Measurements from ENCODE around the gene EPN2.

EPN2 gene

GRCh38 chr17:19286751-19287341, 49.7 kb downstream of the EPN2 start:
- H3K4me3 ChIP-seq (ENCODE audit: low read depth, low read length), result no peak overlapping the region
- no peak for DNase-seq (ENCODE audit: low read depth)
- TF ChIP-seq CTCF (IDR thresholded peaks at IDR 0.05; ENCODE audit: insufficient read depth, low read depth, low read length, missing control alignments), result no peak

- DNase-seq (ENCODE audit: low read depth), result no peak
- no peak overlapping the region for H3K4me3 ChIP-seq (ENCODE audit: low read depth, low read length)
- TF ChIP-seq CTCF (IDR thresholded peaks at IDR 0.05; ENCODE audit: insufficient read depth, low read depth, low read length, missing control alignments), result no peak
Measured at GRCh38 chr17:19287651-19288050, 50.5 kb downstream of the EPN2 start.

- no peak for TF ChIP-seq CTCF (IDR thresholded peaks at IDR 0.05; ENCODE audit: insufficient read depth, low read depth, low read length, missing control alignments)
- DNase-seq (ENCODE audit: low read depth), result no peak
Measured at GRCh38 chr17:19288453-19288852, 51.3 kb downstream of the EPN2 start.

GRCh38 chr17:19290066-19290705, 53.0 kb downstream of the EPN2 start:
- no peak for DNase-seq (ENCODE audit: low read depth)
- no peak for TF ChIP-seq CTCF (IDR thresholded peaks at IDR 0.05; ENCODE audit: insufficient read depth, low read depth, low read length, missing control alignments)
- no peak overlapping the region for H3K4me3 ChIP-seq (ENCODE audit: low read depth, low read length)

More at GRCh38 chr17:19288453-19288852, 51.3 kb downstream of the EPN2 start:
- H3K4me3 ChIP-seq (ENCODE audit: low read depth, low read length), result no peak overlapping the region

- no peak for TF ChIP-seq CTCF (IDR thresholded peaks at IDR 0.05; ENCODE audit: insufficient read depth, low read depth, low read length, missing control alignments)
- no peak overlapping the region for H3K4me3 ChIP-seq (ENCODE audit: low read depth, low read length)
- DNase-seq (ENCODE audit: low read depth), result no peak
Measured at GRCh38 chr17:19291646-19292376, 54.6 kb downstream of the EPN2 start.

- H3K4me3 ChIP-seq (ENCODE audit: low read depth, low read length), result no peak overlapping the region
- DNase-seq (ENCODE audit: low read depth), result no peak
- TF ChIP-seq CTCF (IDR thresholded peaks at IDR 0.05; ENCODE audit: insufficient read depth, low read depth, low read length, missing control alignments), result no peak
Measured at GRCh38 chr17:19292377-19292711, 55.2 kb downstream of the EPN2 start.

Data from GM12865 (cell line).